MM.1S (cell line): ENCODE data around the gene PAGE5.

ENCODE experiments used
- EZH2 ChIP-seq: fragments of 300-600 bp; sonication (generic); optimal IDR thresholded peaks from 2 replicates; pipeline ENCODE3; 2017; ENCODE audit warnings: low read depth, mild to moderate bottlenecking, antibody characterized with exemption, low read length, mixed read lengths
- EZH2phosphoT487 ChIP-seq: fragments of 300-600 bp; sonication (generic); IDR thresholded peaks from 2 replicates; pipeline ENCODE4 v1.6.1; 2018; ENCODE audit warnings: antibody characterized with exemption, low read length
- TF ChIP-seq, protein P1 (sequence below): fragments of 300-600 bp; sonication (generic); IDR thresholded peaks from 2 replicates; pipeline ENCODE4 v1.5.1; 2016; ENCODE audit warnings: antibody characterized with exemption, low read length, mixed read lengths

GRCh38 chrX:55187281-55187680 lies 32.9 kb upstream of the PAGE5 start:
- TF ChIP-seq, protein P1, sequence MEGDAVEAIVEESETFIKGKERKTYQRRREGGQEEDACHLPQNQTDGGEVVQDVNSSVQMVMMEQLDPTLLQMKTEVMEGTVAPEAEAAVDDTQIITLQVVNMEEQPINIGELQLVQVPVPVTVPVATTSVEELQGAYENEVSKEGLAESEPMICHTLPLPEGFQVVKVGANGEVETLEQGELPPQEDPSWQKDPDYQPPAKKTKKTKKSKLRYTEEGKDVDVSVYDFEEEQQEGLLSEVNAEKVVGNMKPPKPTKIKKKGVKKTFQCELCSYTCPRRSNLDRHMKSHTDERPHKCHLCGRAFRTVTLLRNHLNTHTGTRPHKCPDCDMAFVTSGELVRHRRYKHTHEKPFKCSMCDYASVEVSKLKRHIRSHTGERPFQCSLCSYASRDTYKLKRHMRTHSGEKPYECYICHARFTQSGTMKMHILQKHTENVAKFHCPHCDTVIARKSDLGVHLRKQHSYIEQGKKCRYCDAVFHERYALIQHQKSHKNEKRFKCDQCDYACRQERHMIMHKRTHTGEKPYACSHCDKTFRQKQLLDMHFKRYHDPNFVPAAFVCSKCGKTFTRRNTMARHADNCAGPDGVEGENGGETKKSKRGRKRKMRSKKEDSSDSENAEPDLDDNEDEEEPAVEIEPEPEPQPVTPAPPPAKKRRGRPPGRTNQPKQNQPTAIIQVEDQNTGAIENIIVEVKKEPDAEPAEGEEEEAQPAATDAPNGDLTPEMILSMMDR: no peak
- no peak for TF ChIP-seq EZH2phosphoT487
- TF ChIP-seq EZH2: no peak
